Measurements from ENCODE around the gene HAUS2.

DNA sequence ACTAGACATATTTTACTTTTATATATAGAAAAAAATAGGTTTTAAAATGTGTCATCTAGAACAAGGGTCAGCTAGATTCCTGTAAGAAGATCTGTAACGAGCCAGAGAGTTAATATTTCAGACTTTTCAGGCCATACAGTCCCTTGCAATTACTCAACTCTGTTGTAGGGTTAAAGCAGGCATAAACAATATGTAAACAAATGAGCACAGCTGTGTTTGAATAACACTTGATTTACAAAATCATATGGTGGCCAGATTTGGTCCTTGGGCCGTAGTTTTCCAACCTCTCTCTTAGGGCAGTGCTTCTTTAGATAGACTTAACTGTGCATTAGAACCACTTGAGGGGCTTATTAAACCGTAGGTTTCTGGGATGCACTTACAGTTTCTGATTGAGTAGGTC lies 19.7 kb upstream of the HAUS2 start:
- TF ChIP-seq ZNF565 (CRISPR knock-in tag; conservative IDR thresholded peaks at IDR 0.05; ENCODE audit: low read depth): no peak
- TF ChIP-seq ISL1 (CRISPR knock-in tag; IDR thresholded peaks at IDR 0.05): no peak
- TF ChIP-seq, protein P1, sequence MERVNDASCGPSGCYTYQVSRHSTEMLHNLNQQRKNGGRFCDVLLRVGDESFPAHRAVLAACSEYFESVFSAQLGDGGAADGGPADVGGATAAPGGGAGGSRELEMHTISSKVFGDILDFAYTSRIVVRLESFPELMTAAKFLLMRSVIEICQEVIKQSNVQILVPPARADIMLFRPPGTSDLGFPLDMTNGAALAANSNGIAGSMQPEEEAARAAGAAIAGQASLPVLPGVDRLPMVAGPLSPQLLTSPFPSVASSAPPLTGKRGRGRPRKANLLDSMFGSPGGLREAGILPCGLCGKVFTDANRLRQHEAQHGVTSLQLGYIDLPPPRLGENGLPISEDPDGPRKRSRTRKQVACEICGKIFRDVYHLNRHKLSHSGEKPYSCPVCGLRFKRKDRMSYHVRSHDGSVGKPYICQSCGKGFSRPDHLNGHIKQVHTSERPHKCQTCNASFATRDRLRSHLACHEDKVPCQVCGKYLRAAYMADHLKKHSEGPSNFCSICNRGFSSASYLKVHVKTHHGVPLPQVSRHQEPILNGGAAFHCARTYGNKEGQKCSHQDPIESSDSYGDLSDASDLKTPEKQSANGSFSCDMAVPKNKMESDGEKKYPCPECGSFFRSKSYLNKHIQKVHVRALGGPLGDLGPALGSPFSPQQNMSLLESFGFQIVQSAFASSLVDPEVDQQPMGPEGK (CRISPR knock-in tag; IDR thresholded peaks at IDR 0.05; ENCODE audit: borderline replicate concordance): no peak
- TF ChIP-seq BACH2 (CRISPR knock-in tag; IDR thresholded peaks at IDR 0.05; ENCODE audit: borderline replicate concordance): no peak
- TF ChIP-seq, protein P2, sequence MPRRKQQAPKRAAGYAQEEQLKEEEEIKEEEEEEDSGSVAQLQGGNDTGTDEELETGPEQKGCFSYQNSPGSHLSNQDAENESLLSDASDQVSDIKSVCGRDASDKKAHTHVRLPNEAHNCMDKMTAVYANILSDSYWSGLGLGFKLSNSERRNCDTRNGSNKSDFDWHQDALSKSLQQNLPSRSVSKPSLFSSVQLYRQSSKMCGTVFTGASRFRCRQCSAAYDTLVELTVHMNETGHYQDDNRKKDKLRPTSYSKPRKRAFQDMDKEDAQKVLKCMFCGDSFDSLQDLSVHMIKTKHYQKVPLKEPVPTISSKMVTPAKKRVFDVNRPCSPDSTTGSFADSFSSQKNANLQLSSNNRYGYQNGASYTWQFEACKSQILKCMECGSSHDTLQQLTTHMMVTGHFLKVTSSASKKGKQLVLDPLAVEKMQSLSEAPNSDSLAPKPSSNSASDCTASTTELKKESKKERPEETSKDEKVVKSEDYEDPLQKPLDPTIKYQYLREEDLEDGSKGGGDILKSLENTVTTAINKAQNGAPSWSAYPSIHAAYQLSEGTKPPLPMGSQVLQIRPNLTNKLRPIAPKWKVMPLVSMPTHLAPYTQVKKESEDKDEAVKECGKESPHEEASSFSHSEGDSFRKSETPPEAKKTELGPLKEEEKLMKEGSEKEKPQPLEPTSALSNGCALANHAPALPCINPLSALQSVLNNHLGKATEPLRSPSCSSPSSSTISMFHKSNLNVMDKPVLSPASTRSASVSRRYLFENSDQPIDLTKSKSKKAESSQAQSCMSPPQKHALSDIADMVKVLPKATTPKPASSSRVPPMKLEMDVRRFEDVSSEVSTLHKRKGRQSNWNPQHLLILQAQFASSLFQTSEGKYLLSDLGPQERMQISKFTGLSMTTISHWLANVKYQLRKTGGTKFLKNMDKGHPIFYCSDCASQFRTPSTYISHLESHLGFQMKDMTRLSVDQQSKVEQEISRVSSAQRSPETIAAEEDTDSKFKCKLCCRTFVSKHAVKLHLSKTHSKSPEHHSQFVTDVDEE (CRISPR knock-in tag; IDR thresholded peaks at IDR 0.05): no peak
- TF ChIP-seq ZFP3 (CRISPR knock-in tag; IDR thresholded peaks at IDR 0.05): no peak
- no peak for TF ChIP-seq CSDC2 (CRISPR knock-in tag; IDR thresholded peaks at IDR 0.05)
- TF ChIP-seq ZFP30 (CRISPR knock-in tag; IDR thresholded peaks at IDR 0.05): no peak
- TF ChIP-seq TOX (CRISPR knock-in tag; IDR thresholded peaks at IDR 0.05; ENCODE audit: borderline replicate concordance): no peak
- no peak for TF ChIP-seq ARNTL (CRISPR knock-in tag; IDR thresholded peaks at IDR 0.05; ENCODE audit: borderline replicate concordance, low read depth)
- no peak for TF ChIP-seq RARB (CRISPR knock-in tag; IDR thresholded peaks at IDR 0.05)

All from SK-N-SH treated with all-trans-retinoic acid at 6 μM for 48 hours (cell line).